Measurements from ENCODE around the gene MIXL1.
"Not testable (repeated sequence)": the region's sequence is repeated elsewhere in the genome, so short reads cannot be mapped to it uniquely, and the experiment has no call there.

MIXL1 gene

GRCh38 chr1:226223157-226223785 lies at the start of gene MIXL1:
TSS of gene MIXL1 (plus strand) at chr1:226223664. CDS start at chr1:226223682, 18 bp downstream.
- DNase-seq = no peak

DNA sequence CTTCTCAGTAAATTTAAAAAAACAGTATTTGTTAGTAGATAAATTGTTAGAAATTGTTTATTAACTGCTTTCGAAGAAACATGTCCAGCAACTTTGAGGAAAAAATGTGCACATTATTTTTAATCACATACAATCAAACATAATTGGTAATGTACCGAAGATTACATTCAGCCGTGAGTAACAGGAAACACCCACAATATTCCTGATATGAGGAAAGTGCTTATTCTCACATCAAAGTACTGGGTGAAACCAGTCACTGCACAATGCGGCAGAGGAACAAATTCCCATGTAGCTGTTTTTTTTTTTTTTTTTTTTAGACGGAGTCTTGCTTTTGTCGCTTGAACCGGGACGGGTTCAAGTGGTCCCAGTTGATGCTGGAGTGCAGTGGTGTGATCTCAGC lies 46.6 kb upstream of the MIXL1 start:
- DNase-seq = no peak

GRCh38 chr1:226181996-226182714 lies 41.3 kb upstream of the MIXL1 start:
- no peak for DNase-seq

GRCh38 chr1:226185141-226186036 lies 38.1 kb upstream of the MIXL1 start:
- DNase-seq = no peak

GRCh38 chr1:226186124-226187018 lies 37.1 kb upstream of the MIXL1 start, which contains the start of gene ACBD3:
TSS of gene ACBD3 (minus strand) at chr1:226186741. CDS start at chr1:226186675, 66 bp downstream.
- DNase-seq = peak; percentile 78

GRCh38 chr1:226187019-226187322 lies 36.5 kb upstream of the MIXL1 start:
- no peak for DNase-seq

GRCh38 chr1:226187380-226187779 lies 36.1 kb upstream of the MIXL1 start:
- no peak for DNase-seq

- no peak for DNase-seq
These were observed 28.3 kb upstream of the MIXL1 start for GRCh38 chr1:226195144-226195543.

- no peak for DNase-seq
These were observed 23.5 kb upstream of the MIXL1 start for GRCh38 chr1:226199971-226200370.

GRCh38 chr1:226201029-226201593 lies 22.4 kb upstream of the MIXL1 start:
- DNase-seq = no peak

DNA sequence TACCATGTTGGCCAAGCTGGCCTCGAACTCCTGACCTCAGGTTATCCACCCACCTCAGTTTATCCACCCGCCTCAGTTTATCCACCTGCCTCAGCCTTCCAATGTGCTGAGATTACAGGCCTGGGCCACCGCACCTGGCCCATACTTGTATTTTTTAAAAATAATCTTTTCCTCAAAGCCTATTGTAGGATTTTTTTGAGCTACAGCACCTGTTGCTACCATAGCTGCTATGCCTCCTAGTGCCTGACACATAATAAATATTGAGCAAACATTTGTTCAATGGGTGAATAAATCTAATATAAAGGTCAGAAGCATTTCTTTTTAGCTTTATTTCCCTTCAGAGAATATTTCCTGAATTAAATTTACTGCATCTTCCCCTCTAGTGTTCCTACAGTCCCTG lies 21.2 kb upstream of the MIXL1 start:
- DNase-seq = no peak

- not testable (repeated sequence) for DNase-seq
These were observed 20.8 kb upstream of the MIXL1 start for GRCh38 chr1:226202666-226203065.

GRCh38 chr1:226203240-226203639 lies 20.2 kb upstream of the MIXL1 start:
- no peak for DNase-seq

- no peak for DNase-seq
These were observed 19.8 kb upstream of the MIXL1 start for GRCh38 chr1:226203655-226204054.

DNA sequence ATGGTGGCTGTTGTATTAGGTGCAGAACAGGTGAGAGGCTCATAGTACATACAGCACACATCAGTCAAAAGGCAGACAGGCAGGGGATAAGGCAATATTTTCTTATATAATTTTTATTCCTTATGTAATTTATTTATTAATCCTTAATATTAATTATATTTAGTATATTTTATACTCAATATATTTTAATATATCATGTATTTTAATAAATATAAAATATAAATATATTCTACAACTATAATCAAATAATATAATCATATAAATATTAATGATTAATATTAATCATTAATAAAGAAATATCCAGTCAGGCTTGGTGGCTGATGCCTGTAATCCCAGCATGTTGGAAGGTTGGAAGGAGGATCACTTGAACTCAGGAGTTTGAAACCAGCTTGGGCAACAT lies 19.3 kb upstream of the MIXL1 start:
- no peak for DNase-seq

DNA sequence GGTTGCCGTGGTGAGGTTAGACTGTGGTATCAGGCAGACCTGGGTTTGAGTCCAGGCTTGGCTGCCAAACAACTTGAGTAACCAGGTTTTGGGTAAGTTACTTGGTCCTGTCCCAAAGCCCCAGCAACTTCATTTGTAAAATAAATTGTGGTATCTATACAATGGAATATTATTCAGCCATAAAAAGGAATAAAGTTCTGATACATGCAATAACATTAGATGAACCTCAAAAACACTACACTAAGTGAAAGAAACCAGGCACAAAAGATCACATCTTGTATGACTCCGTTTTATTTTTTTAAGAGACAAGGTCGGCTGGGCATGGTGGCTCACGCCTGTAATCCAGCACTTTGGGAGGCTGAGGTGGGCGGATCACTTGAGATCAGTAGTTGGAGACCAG lies 16.4 kb upstream of the MIXL1 start:
- no peak for DNase-seq

DNA sequence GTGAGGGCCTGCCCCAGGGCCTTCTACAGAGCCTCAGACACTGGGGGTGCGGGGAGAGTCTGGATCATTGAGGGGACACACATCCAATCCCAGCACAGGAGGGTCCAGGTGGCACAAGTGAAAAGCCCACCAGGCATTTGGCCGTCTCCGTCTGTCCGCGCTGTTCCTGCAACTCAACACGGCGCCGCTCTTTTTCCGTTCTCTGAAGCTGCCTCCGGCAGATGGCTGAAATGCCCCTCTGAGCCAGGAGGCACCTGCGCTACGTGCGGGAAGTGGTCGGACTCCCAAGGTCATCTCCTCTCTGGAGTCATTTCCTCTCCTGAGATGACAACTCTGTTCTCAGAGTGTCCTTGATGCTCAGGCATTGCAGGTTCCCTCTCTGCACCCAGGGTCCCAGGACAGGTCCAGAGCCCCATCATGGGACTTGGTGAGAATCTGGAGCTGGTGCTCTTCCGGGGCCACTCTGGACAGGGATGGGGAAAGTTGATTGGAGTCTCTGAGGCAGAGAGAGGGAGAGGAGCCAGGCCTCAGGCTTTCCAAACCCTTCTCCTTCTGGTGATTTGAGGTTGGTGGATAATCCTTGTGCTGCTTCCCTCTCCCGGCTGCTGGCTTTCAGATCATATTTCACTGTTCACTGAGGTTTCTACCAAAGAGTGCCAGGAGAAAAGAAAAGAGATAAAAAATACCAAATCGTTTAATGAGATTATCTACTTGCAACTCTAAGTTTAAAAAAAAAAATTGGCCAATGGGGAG lies 14.0 kb upstream of the MIXL1 start:
- no peak for DNase-seq

GRCh38 chr1:226210571-226211176 lies 12.8 kb upstream of the MIXL1 start:
- no peak for DNase-seq

- no peak for DNase-seq
These were observed 12.2 kb upstream of the MIXL1 start for GRCh38 chr1:226211181-226211821.

DNA sequence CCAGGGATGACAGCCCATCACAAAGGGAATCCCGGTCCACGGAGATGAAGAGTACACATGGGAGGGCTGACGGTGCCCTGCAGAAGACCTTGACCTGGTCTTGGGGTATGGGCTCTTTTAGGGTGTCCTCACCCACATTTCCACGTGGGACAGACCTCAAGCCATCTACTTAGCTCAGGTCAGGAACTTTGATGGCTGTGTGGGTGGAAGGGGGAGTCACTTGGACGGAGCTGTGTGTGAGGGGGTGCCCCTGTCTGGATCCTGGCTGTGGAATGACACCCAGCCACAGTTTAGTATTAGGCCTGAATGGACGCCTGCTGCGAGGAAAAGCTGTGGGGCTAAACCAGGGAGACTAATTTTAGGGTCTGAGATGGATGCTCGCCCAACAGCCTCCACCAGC lies 10.9 kb upstream of the MIXL1 start:
- DNase-seq = no peak

DNA sequence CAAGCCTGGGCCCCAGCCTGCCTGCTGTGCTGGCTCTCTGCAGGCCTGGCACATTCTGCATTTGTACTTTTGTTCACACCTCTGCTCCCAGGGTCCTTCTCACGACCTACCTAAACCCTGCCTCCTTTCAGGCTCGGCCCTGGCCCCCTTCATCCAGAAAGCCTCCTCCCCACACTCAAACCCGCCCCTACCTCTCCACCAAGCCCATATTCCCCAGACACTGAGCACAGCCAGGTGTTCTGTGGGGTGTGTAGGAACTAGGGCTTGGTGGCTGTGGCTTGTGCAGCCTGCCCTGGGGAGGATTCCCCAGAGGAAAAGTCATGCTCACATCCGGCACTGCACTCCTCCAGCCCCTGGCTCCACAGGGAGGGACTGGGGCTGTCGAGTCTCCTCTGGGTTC lies 8.2 kb upstream of the MIXL1 start:
- no peak for DNase-seq
